DMS153 (cell line): ENCODE data around the gene RECQL.
"Not testable (repeated sequence)": the region's sequence is repeated elsewhere in the genome, so short reads cannot be mapped to it uniquely, and the experiment has no call there.

Experiments used
- DNase-seq: peaks from one replicate; lab custom pipeline; 2025; lab: John Stamatoyannopoulos, UW

RECQL gene

DNA sequence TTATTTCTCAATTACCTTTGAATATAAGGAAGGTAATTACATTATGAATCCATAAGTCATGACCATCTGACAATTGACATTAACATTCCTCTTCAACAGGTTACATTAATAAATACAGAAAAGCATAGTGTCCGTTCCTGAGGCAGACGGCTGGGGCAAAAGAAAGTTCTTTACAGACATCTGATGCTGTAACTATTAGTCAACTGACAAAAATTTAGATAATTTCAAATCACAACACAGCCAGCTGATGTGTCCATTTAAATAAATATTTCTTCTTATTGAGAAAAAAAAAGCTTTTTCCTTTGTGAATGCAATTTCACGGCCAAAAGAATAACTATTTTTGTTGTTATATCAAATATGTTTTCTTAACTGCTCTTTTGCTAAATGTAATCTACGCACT lies 73.2 kb downstream of the RECQL start:
- no peak for DNase-seq

DNA sequence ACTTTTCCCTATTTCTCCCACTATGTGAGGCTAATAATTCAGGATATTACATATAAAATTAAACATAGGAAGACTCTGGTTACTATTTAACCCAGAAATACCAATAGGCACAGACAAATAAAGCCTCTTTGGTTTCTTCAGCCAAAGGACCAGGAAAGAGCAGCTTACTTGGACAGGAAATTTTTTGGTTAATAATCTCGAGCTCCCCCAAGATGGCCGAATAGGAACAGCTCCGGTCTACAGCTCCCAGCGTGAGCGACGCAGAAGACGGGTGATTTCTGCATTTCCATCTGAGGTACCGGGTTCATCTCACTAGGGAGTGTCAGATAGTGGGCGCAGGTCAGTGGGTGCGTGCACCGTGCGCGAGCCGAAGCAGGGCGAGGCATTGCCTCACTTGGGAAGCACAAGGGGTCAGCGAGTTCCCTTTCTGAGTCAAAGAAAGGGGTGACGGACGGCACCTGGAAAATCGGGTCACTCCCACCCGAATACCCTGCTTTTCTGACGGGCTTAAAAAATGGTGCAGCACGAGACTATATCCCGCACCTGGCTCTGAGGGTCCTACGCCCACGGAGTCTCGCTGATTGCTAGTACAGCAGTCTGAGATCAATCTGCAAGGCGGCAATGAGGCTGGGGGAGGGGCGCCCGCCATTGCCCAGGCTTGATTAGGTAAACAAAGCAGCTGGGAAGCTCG lies 82.3 kb downstream of the RECQL start:
- DNase-seq = not testable (repeated sequence)
